ENCODE data around the gene RIOX2.
"Not testable (repeated sequence)": the region's sequence is repeated elsewhere in the genome, so short reads cannot be mapped to it uniquely, and the experiment has no call there.

Gene RIOX2

GRCh38 chr3:97914388-97914787 lies 57.8 kb downstream of the RIOX2 start:
- DNase-seq = no peak
- TF ChIP-seq CTCF (IDR thresholded peaks at IDR 0.05; ENCODE audit: low read length) = no peak
- TF ChIP-seq EZH2 (optimal IDR thresholded peaks at IDR 0.05; ENCODE audit: low read depth, low read length) = no peak
- no peak for TF ChIP-seq EZH2phosphoT487 (IDR thresholded peaks at IDR 0.05; ENCODE audit: low read length)
- no peaks in the 10 kb centered on the region for H3K79me2 ChIP-seq (ENCODE audit: low read length)
- H3K27me3 ChIP-seq (replicated peaks; ENCODE audit: insufficient read depth, low read length) = no peaks in the 10 kb centered on the region
- H3K9ac ChIP-seq (ENCODE audit: low read length) = no peak overlapping the region
- H3K4me3 ChIP-seq (ENCODE audit: low read length) = no peak overlapping the region
- no peaks in the 10 kb centered on the region for H4K20me1 ChIP-seq (ENCODE audit: insufficient read depth, low read length)
- no peak overlapping the region for H3K27ac ChIP-seq (ENCODE audit: low read length)
- H3F3A ChIP-seq (ENCODE audit: insufficient read depth, low read length) = no peaks in the 10 kb centered on the region
- H3K4me1 ChIP-seq (ENCODE audit: low read length) = no peaks in the 10 kb centered on the region
- H3K4me2 ChIP-seq (ENCODE audit: low read depth, low read length) = no peak overlapping the region
- H3K36me3 ChIP-seq (replicated peaks; ENCODE audit: insufficient read depth, low read length) = 0 out of 2 replicates have a peak, but pooled peaks cover 3% of the 10 kb centered on the region
- H3K9me3 ChIP-seq (replicated peaks; ENCODE audit: insufficient read depth, low read length) = no peaks in the 10 kb centered on the region
- no peak overlapping the region for H2AFZ ChIP-seq (ENCODE audit: low read length)
- no peaks in the 10 kb centered on the region for H3K9me2 ChIP-seq (replicated peaks; ENCODE audit: insufficient read depth, low read length)

- no peaks in the 10 kb centered on the region for H3F3A ChIP-seq (ENCODE audit: insufficient read depth, low read length)
- no peaks in the 10 kb centered on the region for H3K79me2 ChIP-seq (ENCODE audit: low read length)
- no peak overlapping the region for H3K27ac ChIP-seq (ENCODE audit: low read length)
- DNase-seq = no peak
- H4K20me1 ChIP-seq (ENCODE audit: insufficient read depth, low read length) = no peaks in the 10 kb centered on the region
- no peaks in the 10 kb centered on the region for H3K27me3 ChIP-seq (replicated peaks; ENCODE audit: insufficient read depth, low read length)
- no peaks in the 10 kb centered on the region for H3K36me3 ChIP-seq (replicated peaks; ENCODE audit: insufficient read depth, low read length)
- no peaks in the 10 kb centered on the region for H3K9me2 ChIP-seq (replicated peaks; ENCODE audit: insufficient read depth, low read length)
- H3K4me3 ChIP-seq (ENCODE audit: low read length) = no peak overlapping the region
- H2AFZ ChIP-seq (ENCODE audit: low read length) = no peak overlapping the region
- no peaks in the 10 kb centered on the region for H3K4me1 ChIP-seq (ENCODE audit: low read length)
- H3K9me3 ChIP-seq (replicated peaks; ENCODE audit: insufficient read depth, low read length) = no peaks in the 10 kb centered on the region
- no peak for TF ChIP-seq EZH2phosphoT487 (IDR thresholded peaks at IDR 0.05; ENCODE audit: low read length)
- no peak for TF ChIP-seq CTCF (IDR thresholded peaks at IDR 0.05; ENCODE audit: low read length)
- no peak for TF ChIP-seq EZH2 (optimal IDR thresholded peaks at IDR 0.05; ENCODE audit: low read depth, low read length)
- H3K9ac ChIP-seq (ENCODE audit: low read length) = no peak overlapping the region
- H3K4me2 ChIP-seq (ENCODE audit: low read depth, low read length) = no peak overlapping the region
Observed at GRCh38 chr3:97911459-97911858, 60.8 kb downstream of the RIOX2 start.

- Histone ChIP-seq H3K9ac (ENCODE audit: low read length) (no peak overlapping the region), H3F3A (ENCODE audit: insufficient read depth, low read length) (no peaks in the 10 kb centered on the region), H3K9me2 (replicated peaks; ENCODE audit: insufficient read depth, low read length) (no peaks in the 10 kb centered on the region), H3K27ac (ENCODE audit: low read length) (no peak overlapping the region), H3K4me1 (ENCODE audit: low read length) (no peaks in the 10 kb centered on the region), H3K4me3 (ENCODE audit: low read length) (no peak overlapping the region), H3K4me2 (ENCODE audit: low read depth, low read length) (no peak overlapping the region), H3K27me3 (replicated peaks; ENCODE audit: insufficient read depth, low read length) (no peaks in the 10 kb centered on the region), H3K79me2 (ENCODE audit: low read length) (no peaks in the 10 kb centered on the region), H3K9me3 (replicated peaks; ENCODE audit: insufficient read depth, low read length) (no peaks in the 10 kb centered on the region), H3K36me3 (replicated peaks; ENCODE audit: insufficient read depth, low read length) (no peaks in the 10 kb centered on the region), H4K20me1 (ENCODE audit: insufficient read depth, low read length) (no peaks in the 10 kb centered on the region), H2AFZ (ENCODE audit: low read length) (no peak overlapping the region)
- DNase-seq = no peak
- TF ChIP-seq CTCF (IDR thresholded peaks at IDR 0.05; ENCODE audit: low read length) = no peak
- TF ChIP-seq EZH2phosphoT487 (IDR thresholded peaks at IDR 0.05; ENCODE audit: low read length) = no peak
- no peak for TF ChIP-seq EZH2 (optimal IDR thresholded peaks at IDR 0.05; ENCODE audit: low read depth, low read length)
Observed at GRCh38 chr3:97910931-97911351, 61.3 kb downstream of the RIOX2 start.

GRCh38 chr3:97910236-97910831 lies 61.9 kb downstream of the RIOX2 start:
- not testable (repeated sequence) for H4K20me1 ChIP-seq (ENCODE audit: insufficient read depth, low read length); H3K79me2 ChIP-seq (ENCODE audit: low read length); H2AFZ ChIP-seq (ENCODE audit: low read length); H3K4me3 ChIP-seq (ENCODE audit: low read length); H3K9me3 ChIP-seq (replicated peaks; ENCODE audit: insufficient read depth, low read length); H3K4me1 ChIP-seq (ENCODE audit: low read length); H3F3A ChIP-seq (ENCODE audit: insufficient read depth, low read length); H3K9ac ChIP-seq (ENCODE audit: low read length); H3K9me2 ChIP-seq (replicated peaks; ENCODE audit: insufficient read depth, low read length); H3K27me3 ChIP-seq (replicated peaks; ENCODE audit: insufficient read depth, low read length); H3K36me3 ChIP-seq (replicated peaks; ENCODE audit: insufficient read depth, low read length); H3K27ac ChIP-seq (ENCODE audit: low read length); DNase-seq; H3K4me2 ChIP-seq (ENCODE audit: low read depth, low read length)

GRCh38 chr3:97909830-97910229 lies 62.4 kb downstream of the RIOX2 start:
- H2AFZ ChIP-seq (ENCODE audit: low read length); H3K9me3 ChIP-seq (replicated peaks; ENCODE audit: insufficient read depth, low read length); H3K4me3 ChIP-seq (ENCODE audit: low read length); H3K9ac ChIP-seq (ENCODE audit: low read length); H3K36me3 ChIP-seq (replicated peaks; ENCODE audit: insufficient read depth, low read length); H3K4me2 ChIP-seq (ENCODE audit: low read depth, low read length); H4K20me1 ChIP-seq (ENCODE audit: insufficient read depth, low read length); H3K79me2 ChIP-seq (ENCODE audit: low read length); H3K4me1 ChIP-seq (ENCODE audit: low read length); H3K27me3 ChIP-seq (replicated peaks; ENCODE audit: insufficient read depth, low read length); DNase-seq; H3K27ac ChIP-seq (ENCODE audit: low read length); H3K9me2 ChIP-seq (replicated peaks; ENCODE audit: insufficient read depth, low read length); H3F3A ChIP-seq (ENCODE audit: insufficient read depth, low read length): not testable (repeated sequence)
